GM21367 (cell line): ENCODE measurements around the gene ETFBKMT.
"Not testable (repeated sequence)": the region's sequence is repeated elsewhere in the genome, so short reads cannot be mapped to it uniquely, and the experiment has no call there.

Experiments used
- ATAC-seq: cut with Tn5 transposase; IDR thresholded peaks from one replicate; pipeline ENCODE4 v1.9.1; 2021; ENCODE audit not compliant: unreplicated experiment

ETFBKMT gene

DNA sequence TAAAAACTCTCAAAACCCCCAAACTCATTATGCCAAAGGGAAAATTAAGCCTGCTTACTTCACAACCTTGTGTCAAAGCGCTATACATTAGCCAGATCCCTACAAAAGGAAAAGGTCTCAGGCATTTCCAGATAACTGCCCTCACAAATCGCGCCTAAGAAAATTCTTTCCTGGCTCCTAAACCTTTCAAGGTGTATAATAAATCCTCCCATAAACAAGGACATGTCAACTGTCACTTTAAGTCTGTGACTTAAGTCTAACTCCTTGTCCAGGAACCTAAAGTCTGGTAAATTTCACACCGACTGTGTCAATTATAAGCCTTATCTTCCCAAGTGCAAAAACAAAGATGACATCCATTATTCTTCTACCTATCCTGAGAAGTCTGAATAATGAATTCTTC, 4.3 kb upstream of the ETFBKMT start:
- ATAC-seq: no peak

DNA sequence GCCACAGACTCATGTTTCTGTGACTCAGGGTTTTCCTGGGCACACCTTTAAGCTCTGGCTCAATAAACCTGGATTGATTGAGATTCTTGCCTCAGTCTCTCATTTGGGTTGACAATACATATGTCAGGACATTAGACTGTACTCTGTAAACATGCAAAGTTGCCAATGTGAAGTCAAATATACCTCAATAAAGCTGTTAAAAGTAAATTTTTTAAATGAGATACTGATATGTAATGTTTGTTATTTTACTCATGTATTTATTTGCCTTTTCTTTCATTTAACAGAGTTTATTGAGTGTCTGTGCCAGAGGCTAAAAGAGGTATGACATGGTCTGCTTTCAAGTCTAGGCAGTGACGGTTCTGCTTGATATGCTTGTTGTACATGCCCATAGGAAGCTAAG, 3.7 kb upstream of the ETFBKMT start:
- no peak for ATAC-seq

- no peak for ATAC-seq
These were observed 909 bp upstream of the ETFBKMT start for GRCh38 chr12:31658471-31659086.

DNA sequence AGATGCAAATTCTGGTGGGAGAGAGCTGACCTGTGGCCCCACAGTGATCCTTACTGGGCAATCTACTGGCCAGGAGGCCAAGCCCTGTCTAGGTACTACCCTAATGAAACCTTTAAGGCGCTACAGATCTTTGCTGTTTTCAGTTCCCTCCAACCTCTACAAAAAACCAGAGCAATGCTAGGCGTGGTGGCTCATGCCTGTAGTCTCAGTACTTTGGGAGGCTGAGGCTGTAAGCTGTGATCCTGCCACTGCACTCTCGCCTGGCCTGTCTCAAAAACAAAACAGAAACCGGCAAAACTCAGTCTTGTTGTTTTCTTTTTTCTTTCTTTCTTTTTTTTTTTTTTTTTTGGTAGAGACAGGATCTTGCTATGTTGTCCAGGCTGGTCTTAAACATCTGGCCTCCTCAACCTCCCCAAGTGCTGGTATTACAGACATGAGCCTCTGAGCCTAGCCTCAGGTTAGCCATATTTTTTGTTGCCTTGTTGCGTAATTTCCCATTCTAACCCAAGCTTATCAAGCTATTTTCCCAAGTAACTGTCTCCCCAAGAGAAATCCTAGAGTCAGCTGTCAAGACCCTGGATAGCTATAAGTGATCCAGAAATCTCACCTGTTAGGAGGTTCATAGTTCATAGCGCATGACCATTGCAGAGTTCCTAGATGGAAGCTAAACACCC, 2.8 kb downstream of the ETFBKMT start:
- ATAC-seq: no peak

DNA sequence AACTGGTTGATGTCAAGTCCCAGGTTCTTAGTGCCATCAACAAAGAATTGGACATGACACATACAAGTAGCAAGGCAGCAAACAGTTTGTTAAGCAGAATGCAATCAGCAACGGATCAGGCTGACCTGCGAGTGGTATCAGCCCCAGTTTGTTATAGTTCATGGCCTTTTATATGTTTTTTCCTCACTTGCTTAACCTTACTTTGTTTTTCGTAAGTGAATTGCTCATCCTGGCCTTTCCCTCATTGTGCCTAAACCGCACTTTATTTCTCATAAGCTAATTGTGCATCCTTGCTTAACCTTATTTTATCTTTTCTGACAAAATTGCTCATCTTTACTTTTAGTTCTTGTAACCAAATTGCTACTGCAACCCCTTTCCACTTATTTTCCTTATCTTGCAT, 4.1 kb downstream of the ETFBKMT start:
- ATAC-seq: no peak

GRCh38 chr12:31664038-31664437, 4.5 kb downstream of the ETFBKMT start:
- ATAC-seq: no peak

DNA sequence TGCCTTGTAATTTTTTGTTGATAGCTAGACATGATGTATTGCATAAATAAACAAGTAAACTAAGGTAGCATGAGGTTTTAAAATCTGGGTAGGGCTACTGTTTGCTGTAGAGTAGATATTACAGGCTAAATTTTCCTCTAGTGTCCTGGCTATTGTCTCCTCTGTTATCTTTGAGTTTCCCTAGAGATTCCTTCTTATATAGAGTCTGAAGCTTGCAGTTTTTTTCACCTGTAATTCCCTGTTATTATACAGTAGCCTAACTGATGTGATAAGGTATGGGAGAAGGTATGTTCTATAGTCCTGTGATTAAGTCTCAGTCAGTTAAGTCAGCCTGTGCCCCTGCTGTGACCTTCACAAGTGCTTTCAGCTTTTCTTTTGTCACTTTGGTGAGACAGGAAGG, 9.5 kb downstream of the ETFBKMT start:
- ATAC-seq: no peak

- ATAC-seq: not testable (repeated sequence)
These were observed 10.1 kb downstream of the ETFBKMT start for GRCh38 chr12:31669582-31669981.

- ATAC-seq: no peak
These were observed 13.0 kb downstream of the ETFBKMT start for GRCh38 chr12:31672521-31672920.

- peak; percentile 82 for ATAC-seq
These were observed 22.9 kb downstream of the ETFBKMT start for GRCh38 chr12:31682136-31682962.

DNA sequence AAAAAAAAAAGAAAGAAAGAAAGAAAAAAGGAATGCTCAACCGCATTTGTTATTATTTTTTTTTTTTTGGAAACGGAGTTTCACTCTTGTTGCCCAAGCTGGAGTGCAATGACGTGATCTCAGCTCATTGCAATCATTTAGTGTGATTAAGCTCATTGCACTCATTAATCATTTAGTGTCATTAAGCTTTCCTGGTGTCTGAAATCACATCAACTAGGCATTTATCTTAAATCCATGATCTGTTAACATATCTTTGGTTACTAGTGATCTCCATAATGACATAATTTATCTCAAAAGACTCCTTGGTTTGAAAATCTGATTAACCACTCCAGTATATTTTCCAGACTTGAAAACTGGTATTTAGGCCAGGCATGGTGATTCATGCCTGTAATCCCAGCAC, 26.3 kb downstream of the ETFBKMT start:
- ATAC-seq: no peak

- ATAC-seq: peak; percentile 67
These were observed 27.6 kb downstream of the ETFBKMT start for GRCh38 chr12:31687101-31687527.

DNA sequence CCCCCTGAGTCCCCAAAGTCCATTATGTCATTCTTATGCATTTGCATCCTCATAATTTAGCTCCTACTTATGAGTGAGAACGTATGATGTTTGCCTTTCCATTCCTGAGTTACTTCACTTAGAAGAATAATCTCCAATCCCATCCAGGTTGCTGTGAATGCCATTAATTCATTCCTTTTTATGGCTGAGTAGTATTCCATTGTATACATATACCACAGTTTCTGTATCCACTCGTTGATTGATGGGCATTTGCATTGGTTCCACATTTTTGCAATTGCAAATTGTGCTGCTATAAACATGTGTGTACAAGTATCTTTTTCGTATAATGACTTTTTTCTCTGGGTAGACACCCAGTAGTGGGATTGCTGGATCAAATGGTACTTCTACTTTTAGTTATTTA, 30.4 kb downstream of the ETFBKMT start:
- not testable (repeated sequence) for ATAC-seq

DNA sequence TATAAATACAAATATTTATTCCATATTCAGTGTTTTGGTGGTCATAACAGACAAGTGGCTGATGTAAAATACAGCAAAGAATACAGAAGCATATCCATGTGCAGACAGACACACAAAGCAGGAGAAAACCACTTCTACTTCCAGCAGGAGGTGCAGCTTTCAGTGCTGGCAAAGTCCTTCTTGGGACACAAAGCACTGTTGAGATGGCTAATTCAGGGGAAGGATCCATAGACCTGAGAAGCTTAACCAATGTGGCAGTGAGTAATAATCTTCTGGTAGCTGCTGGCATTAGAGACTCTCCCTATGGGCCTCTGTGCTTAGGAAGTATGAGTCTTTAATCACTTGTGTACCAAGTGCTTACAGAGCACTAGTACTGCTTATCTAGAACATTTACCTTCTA, 42.6 kb downstream of the ETFBKMT start:
- no peak for ATAC-seq

GRCh38 chr12:31705621-31706020, 46.1 kb downstream of the ETFBKMT start:
- no peak for ATAC-seq

- not testable (repeated sequence) for ATAC-seq
These were observed 48.6 kb downstream of the ETFBKMT start for GRCh38 chr12:31708118-31708517.

- no peak for ATAC-seq
These were observed 50.7 kb downstream of the ETFBKMT start for GRCh38 chr12:31710021-31710818.

DNA sequence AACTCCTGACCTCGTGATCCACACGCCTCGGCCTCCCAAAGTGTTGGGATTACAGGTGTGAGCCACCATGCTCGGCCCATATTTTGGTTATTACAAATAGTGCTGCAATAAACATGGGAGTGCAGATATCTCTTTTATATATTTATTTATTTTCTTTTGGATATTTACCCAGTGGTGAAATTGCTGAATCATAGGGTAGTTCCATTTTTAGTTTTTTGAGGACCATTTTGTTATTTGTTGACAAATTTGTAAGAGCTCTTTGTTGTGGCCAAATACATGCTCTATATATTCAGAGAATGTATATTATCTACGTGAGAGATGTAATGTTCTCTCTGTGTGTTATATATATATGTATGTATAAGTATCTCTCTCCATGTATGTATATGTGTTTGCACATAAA, 53.4 kb downstream of the ETFBKMT start:
- no peak for ATAC-seq

DNA sequence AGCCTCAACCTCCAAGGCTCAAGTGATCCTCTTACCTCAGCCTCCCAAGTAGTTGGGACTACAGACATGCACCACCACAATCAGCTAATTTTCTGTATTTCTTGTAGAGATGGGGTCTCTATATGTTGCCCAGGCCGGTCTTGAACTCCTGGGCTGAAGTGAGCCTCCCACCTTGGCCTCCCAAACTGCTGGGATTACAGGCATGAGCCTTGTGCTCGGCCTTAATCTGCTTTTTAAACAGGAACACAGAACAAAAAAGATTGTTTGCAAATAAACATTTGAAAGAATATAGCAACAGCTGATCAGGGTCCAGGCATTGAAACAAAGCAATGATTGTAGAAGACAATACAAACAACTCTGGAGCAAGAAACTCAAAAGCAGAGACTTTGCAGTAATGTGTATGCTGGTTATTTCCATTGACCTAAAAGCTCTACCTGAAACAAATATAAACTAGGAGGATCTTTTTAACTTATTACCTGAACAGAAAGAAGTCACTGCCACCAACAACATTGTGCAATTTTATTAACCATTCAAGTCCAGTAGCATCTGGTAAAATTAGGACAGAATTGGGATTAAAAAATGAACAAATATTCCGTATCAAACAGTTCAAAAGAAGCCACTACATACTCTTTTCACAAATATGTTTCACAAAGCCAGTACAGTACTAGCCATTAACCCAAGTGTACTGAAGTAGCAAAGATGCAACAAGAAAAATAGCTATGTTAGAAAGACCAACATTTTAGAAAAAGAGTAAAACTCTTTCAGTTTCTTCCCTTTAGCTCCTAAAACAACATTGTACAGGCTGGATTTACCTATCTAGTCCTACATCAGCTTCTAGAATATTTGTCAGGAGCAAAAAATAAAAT, 55.2 kb downstream of the ETFBKMT start:
- ATAC-seq: no peak

DNA sequence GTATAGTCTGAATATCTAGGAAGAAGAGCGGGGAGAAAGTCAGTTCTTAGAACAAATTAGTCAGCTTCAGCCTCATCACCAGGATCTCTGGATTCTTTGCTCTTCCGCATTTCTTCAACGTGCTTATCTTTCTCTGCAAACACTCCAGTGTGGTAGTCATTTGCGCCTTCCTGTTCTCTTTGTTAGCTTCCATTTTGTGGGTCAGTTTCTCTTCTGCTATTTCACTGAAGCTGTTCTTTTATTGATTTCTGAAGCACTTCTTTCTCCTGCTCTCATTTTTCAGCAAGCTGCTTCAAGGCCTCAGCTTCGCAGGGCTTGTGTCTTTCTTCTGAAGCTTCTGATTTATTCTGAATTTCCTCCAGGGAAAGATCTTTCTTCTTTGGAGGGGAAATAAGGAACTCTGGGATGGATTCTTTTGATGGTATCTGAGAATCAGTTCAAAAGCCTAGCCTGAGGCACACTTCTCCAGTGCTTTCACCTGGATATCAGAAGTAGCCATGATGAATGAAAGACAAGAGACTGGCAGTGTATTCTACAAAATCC, 55.9 kb downstream of the ETFBKMT start:
- no peak for ATAC-seq
